Endothelial cell of umbilical vein (primary cell): ENCODE data around the gene EVI2B. TPM values are rescaled to one million over a fixed set of nuclear protein-coding genes. Genes with fewer than 3 reads are reported as not detected.

ENCODE experiments used
- BruUV-seq: library from RNA; stranded (reverse); fragments of 400-500 nt; replicated peaks from 2 replicates; lab custom pipeline; 2021; lab: Mats Ljungman, UMichigan
- CTCF ChIA-PET: fragments of 300-600, 350-600 bp; sonication (Branson Sonifier 250); formaldehyde crosslinking; loops from one replicate; lab custom pipeline; 2021; ENCODE audit warnings: antibody characterized with exemption, inconsistent platforms; lab: Charles Lee
- POLR2A ChIA-PET: fragments of 300-600, 350-600 bp; sonication (Branson Sonifier 250); formaldehyde crosslinking; loops from one replicate; lab custom pipeline; 2021; ENCODE audit warnings: antibody characterized with exemption, inconsistent platforms; lab: Charles Lee
- DNase-seq: peaks from one replicate; pipeline ENCODE4 v3.0.0-alpha.2; 2011; ENCODE audit warnings: low read depth, low spot score
- FAIRE-seq: peaks from 2 replicates; lab custom pipeline; 2011; peaks lifted over from hg19 to GRCh38; lab: Jason Lieb, UNC
- H2AFZ ChIP-seq: 2 replicates; pipeline ENCODE4 v1.6.0; 2012; ENCODE audit warnings: low read depth, low read length, control low read depth, inconsistent platforms
- H3K27ac ChIP-seq: 2 replicates; pipeline ENCODE4 v1.5.1; 2011; ENCODE audit warnings: low read depth, mild to moderate bottlenecking, control low read depth, low read length, moderate library complexity; ENCODE audit not compliant: insufficient read depth
- H3K27me3 ChIP-seq, 2 experiments: 2 replicates each; pipeline versions ENCODE4 v1.6.0 to v1.6.1; 2011; ENCODE audit warnings: low read length in 2 of 2, mixed read lengths in 1 of 2; ENCODE audit not compliant: control insufficient read depth in 2 of 2, insufficient read depth in 2 of 2
- H3K36me3 ChIP-seq, 2 experiments: 2 replicates in 1 of 2; 3 replicates in 1 of 2; pipeline ENCODE4 v1.5.1; 2011; ENCODE audit warnings: low read length in 2 of 2, mild to moderate bottlenecking in 1 of 2, moderate library complexity in 1 of 2; ENCODE audit not compliant: control insufficient read depth in 2 of 2, insufficient read depth in 2 of 2; ENCODE audit errors: extremely low read depth in 1 of 2
- H3K4me1 ChIP-seq: 3 replicates; pipeline ENCODE4 v1.5.1; 2011; ENCODE audit warnings: mild to moderate bottlenecking, low read length; ENCODE audit not compliant: control insufficient read depth, insufficient read depth; ENCODE audit errors: extremely low read depth
- H3K4me2 ChIP-seq: 2 replicates; pipeline ENCODE4 v1.6.1; 2011; ENCODE audit warnings: low read length, control low read depth, mixed read lengths; ENCODE audit not compliant: insufficient read depth
- H3K4me3 ChIP-seq, 3 experiments: fragments of 200-600 bp in 1 of 3; sonication (generic), shearing (Covaris generic) in 1 of 3; replicated peaks in 1 of 3; 2 replicates each; pipeline ENCODE4 v1.5.1; 2011 to 2016; ENCODE audit warnings: control low read depth in 3 of 3, low read length in 3 of 3, mild to moderate bottlenecking in 2 of 3, inconsistent platforms in 1 of 3, low read depth in 1 of 3, moderate library complexity in 1 of 3; ENCODE audit not compliant: insufficient read depth in 1 of 3
- H3K79me2 ChIP-seq: 2 replicates; pipeline ENCODE4 v1.6.0; 2012; ENCODE audit warnings: low read length, inconsistent platforms; ENCODE audit not compliant: control insufficient read depth, insufficient read depth
- H3K9ac ChIP-seq: replicated peaks from 2 replicates; pipeline ENCODE3; 2011; ENCODE audit warnings: low read length, control low read depth; ENCODE audit not compliant: insufficient read depth; ENCODE audit errors: extremely low read depth
- H3K9me1 ChIP-seq: replicated peaks from 3 replicates; pipeline ENCODE4 v1.6.0; 2011; ENCODE audit warnings: mild to moderate bottlenecking, low read length; ENCODE audit not compliant: control insufficient read depth, insufficient read depth; ENCODE audit errors: extremely low read depth
- H3K9me3 ChIP-seq: replicated peaks from 2 replicates; pipeline ENCODE4 v1.5.1; 2012; ENCODE audit warnings: low read length, inconsistent platforms; ENCODE audit not compliant: control insufficient read depth, insufficient read depth
- H4K20me1 ChIP-seq: replicated peaks from 2 replicates; pipeline ENCODE3; 2011; ENCODE audit warnings: mild to moderate bottlenecking, low read length; ENCODE audit not compliant: control insufficient read depth, insufficient read depth; ENCODE audit errors: extremely low read depth
- CTCF ChIP-seq, 2 donors: IDR thresholded peaks; 1 replicate in 1 of 2; 2 replicates in 1 of 2; pipeline ENCODE4 v1.5.1; 2011; ENCODE audit warnings: low read length in 2 of 2, mild to moderate bottlenecking in 2 of 2, moderate library complexity in 2 of 2, control low read depth in 1 of 2, inconsistent platforms in 1 of 2, low read depth in 1 of 2; ENCODE audit not compliant: insufficient read depth in 1 of 2; ENCODE audit errors: extremely low read depth in 1 of 2
- EZH2 ChIP-seq: IDR thresholded peaks from 2 replicates; pipeline ENCODE4 v1.6.1; 2012; ENCODE audit warnings: borderline replicate concordance, low read depth, mild to moderate bottlenecking, moderate library complexity, low read length, inconsistent platforms; ENCODE audit not compliant: severe bottlenecking
- FOS ChIP-seq: IDR thresholded peaks from 2 replicates; pipeline ENCODE4 v1.6.1; 2011; ENCODE audit warnings: mild to moderate bottlenecking, low read length, moderate library complexity, borderline replicate concordance; ENCODE audit not compliant: insufficient read depth
- GATA2 ChIP-seq: IDR thresholded peaks from 2 replicates; pipeline ENCODE4 v1.7.0; 2011; ENCODE audit warnings: low read depth, mild to moderate bottlenecking, moderate library complexity, mixed read lengths, low read length; ENCODE audit not compliant: insufficient read length, insufficient read depth
- JUN ChIP-seq: IDR thresholded peaks from 2 replicates; pipeline ENCODE4 v1.6.1; 2011; ENCODE audit warnings: borderline replicate concordance, low read depth; ENCODE audit not compliant: insufficient read length, insufficient read depth
- MAX ChIP-seq: IDR thresholded peaks from 2 replicates; pipeline ENCODE4 v1.6.1; 2011; ENCODE audit not compliant: insufficient read depth, insufficient read length
- MYC ChIP-seq: IDR thresholded peaks from one replicate; pipeline ENCODE4 v1.6.1; 2011; ENCODE audit warnings: mild to moderate bottlenecking, low read depth, low read length
- POLR2A ChIP-seq: IDR thresholded peaks from 2 replicates; pipeline ENCODE4 v1.6.1; 2012; ENCODE audit warnings: low read depth, mild to moderate bottlenecking, control low read depth, low read length
- POLR2AphosphoS5 ChIP-seq: IDR thresholded peaks from 2 replicates; pipeline ENCODE4 v1.6.1; 2012; ENCODE audit warnings: low read depth, mild to moderate bottlenecking, control low read depth, low read length, moderate library complexity; ENCODE audit not compliant: insufficient read depth
- dilution Hi-C: fragments of 300-500 bp; cut with MboI; formaldehyde crosslinking; loops from one replicate; pipeline ENCODE4 v1.15.0; 2019; ENCODE audit warnings: low sequenced_read_pairs; ENCODE audit not compliant: extremely low pct_ligation_motif_present
- intact Hi-C: fragments of 100-400 bp; cut with micrococcal nuclease; formaldehyde crosslinking; loops from one replicate; pipeline ENCODE4 v1.10.0; 2022
- polyA plus RNA-seq, 4 experiments: library from polyadenylated mRNA; depleted of rRNA in 3 of 4; stranded (reverse) in 3 of 4; unstranded in 1 of 4; fragments of >200 nt; gene quantifications; 2 replicates each; pipeline versions ENCODE4 v1.2.1 to v1.2.3, GENCODE V29; 2011 to 2012; ENCODE audit warnings: missing spikeins in 1 of 4
- total RNA-seq: library from RNA; stranded (reverse); gene quantifications from 2 replicates; pipeline ENCODE4 v1.2.3, GENCODE V29; 2021

The EVI2B gene
- total and polyA plus RNA-seq, 2 donors (not counting 3 experiments of a cell fraction or from before 2014, with no cell fraction given) = 1.7 to 1.9 TPM

GRCh38 chr17:31299624-31300023 is 14.2 kb downstream of the EVI2B start:
- DNase-seq = no peak
- POLR2A ChIA-PET = no interaction called here
- intact Hi-C loops = no loop called here

More at GRCh38 chr17:31299624-31300023, 14.2 kb downstream of the EVI2B start:
- Histone ChIP-seq H3K9me3 (no peaks in the 10 kb centered on the region), H3K79me2 (no peaks in the 10 kb centered on the region), H3K27ac (no peak overlapping the region), H3K36me3 (no peaks in the 10 kb centered on the region), H2AFZ (no peak overlapping the region), H3K27me3 (no peaks in the 10 kb centered on the region), H3K4me3 (no peak overlapping the region), H4K20me1 (no peaks in the 10 kb centered on the region), H3K9ac (no peak overlapping the region), H3K4me2 (no peak overlapping the region), H3K4me1 (no peaks in the 10 kb centered on the region), H3K9me1 (no peaks in the 10 kb centered on the region)
- no peak for FAIRE-seq
- dilution Hi-C loops = no loop called here
- BruUV-seq = no TSS peak
- TF ChIP-seq MYC (no peak), FOS (no peak), POLR2AphosphoS5 (no peak), CTCF (IDR thresholded peaks at IDR 0.05; ENCODE audit: extremely low read depth in 1 of 2, insufficient read depth in 1 of 2, low read depth in 1 of 2, low read length in 2 of 2) (no peak), GATA2 (no peak), JUN (no peak), EZH2 (no peak), POLR2A (no peak), MAX (no peak)
- CTCF ChIA-PET = no interaction called here
